Measurements from ENCODE around the gene GNG12. TPM values are rescaled to one million over a fixed set of nuclear protein-coding genes. Genes with fewer than 3 reads are reported as not detected.

The GNG12 gene
- total RNA-seq, 4 donors from 2014 or later = 89.6 to 129 (median 90.9) TPM

DNA sequence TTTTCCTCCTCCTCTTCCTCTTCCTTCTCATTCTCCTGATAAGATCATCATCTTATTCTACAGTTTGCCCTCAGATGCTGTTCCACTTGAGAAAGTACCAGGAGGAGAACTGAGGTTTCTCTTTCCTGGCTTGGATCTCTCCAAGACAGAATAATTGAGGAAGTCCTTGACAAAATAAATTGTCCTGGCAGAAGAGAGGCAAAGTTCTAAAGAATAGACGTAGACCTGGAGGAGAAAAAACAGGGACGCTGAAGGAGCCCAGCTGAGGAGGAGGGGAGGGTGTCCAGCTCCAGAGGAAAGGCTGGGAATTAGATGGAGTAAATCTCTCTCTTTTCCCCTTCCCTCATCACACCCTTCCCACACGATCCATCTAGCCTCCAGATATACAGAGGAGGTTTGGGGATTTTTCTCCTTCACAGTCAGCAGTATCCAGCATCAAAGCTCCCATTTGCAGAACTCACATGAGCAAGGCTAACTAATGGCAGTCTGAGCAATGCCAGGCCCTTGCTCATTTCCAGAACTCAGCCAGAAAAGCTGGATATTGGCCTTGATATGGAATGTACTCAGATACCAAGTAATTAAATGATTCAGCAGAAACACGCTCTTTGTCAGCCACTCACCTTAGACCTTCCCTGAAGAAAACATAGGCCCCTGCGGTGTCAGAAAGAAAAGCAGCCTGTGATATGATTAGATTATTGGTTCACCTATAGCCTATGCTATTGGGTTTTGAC is 5.1 kb upstream of the GNG12 start:
- H3K27me3 ChIP-seq = no peaks in the 10 kb centered on the region
- H3K9me3 ChIP-seq = no peaks in the 10 kb centered on the region
- H3K36me3 ChIP-seq = no peaks in the 10 kb centered on the region
- peaks cover 60% of the 10 kb centered on the region for H3K4me1 ChIP-seq
- H3K27ac ChIP-seq = peak overlapping the region; percentile 56
- TF ChIP-seq, protein P1, sequence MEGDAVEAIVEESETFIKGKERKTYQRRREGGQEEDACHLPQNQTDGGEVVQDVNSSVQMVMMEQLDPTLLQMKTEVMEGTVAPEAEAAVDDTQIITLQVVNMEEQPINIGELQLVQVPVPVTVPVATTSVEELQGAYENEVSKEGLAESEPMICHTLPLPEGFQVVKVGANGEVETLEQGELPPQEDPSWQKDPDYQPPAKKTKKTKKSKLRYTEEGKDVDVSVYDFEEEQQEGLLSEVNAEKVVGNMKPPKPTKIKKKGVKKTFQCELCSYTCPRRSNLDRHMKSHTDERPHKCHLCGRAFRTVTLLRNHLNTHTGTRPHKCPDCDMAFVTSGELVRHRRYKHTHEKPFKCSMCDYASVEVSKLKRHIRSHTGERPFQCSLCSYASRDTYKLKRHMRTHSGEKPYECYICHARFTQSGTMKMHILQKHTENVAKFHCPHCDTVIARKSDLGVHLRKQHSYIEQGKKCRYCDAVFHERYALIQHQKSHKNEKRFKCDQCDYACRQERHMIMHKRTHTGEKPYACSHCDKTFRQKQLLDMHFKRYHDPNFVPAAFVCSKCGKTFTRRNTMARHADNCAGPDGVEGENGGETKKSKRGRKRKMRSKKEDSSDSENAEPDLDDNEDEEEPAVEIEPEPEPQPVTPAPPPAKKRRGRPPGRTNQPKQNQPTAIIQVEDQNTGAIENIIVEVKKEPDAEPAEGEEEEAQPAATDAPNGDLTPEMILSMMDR (IDR thresholded peaks at IDR 0.05) = no peak
- TF ChIP-seq POLR2A (IDR thresholded peaks at IDR 0.05) (no peak), EP300 (IDR thresholded peaks at IDR 0.05) (no peak), POLR2AphosphoS5 (IDR thresholded peaks at IDR 0.05) (no peak)
- 38% methylated on average over 5 of the region's 5 CpGs for WGBS
- H3K4me3 ChIP-seq = no peak overlapping the region
- no peak for DNase-seq (ENCODE audit: low spot score in 2 of 2)

DNA sequence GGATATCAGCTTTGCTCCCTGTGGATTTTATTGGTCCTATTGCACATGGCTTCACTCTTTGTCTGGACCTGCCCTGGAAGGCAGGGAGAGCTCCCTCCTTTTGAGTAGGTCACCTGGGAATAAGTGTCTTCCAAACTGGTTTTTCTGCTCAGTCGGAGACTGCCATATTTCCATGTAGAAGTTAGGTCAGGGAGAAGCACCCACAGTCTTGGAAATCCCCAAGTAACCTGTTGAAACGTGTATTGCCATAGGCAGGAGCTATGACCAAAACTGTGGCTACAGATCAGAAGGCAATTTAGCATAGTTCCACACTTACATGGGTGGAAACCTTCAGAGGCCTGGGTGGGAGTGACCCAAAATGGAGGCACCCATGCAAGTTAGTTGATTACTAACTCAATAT is 3.5 kb upstream of the GNG12 start:
- Histone ChIP-seq H3K27ac (peak overlapping the region; percentile 76), H3K36me3 (no peaks in the 10 kb centered on the region), H3K9me3 (no peaks in the 10 kb centered on the region), H3K27me3 (no peaks in the 10 kb centered on the region), H3K4me1 (peaks cover 60% of the 10 kb centered on the region), H3K4me3 (no peak overlapping the region)
- TF ChIP-seq POLR2A (IDR thresholded peaks at IDR 0.05) (no peak), POLR2AphosphoS5 (IDR thresholded peaks at IDR 0.05) (peak in 2 of 3 donors; percentile 37 to 90), EP300 (IDR thresholded peaks at IDR 0.05) (no peak)
- TF ChIP-seq, protein P1 (IDR thresholded peaks at IDR 0.05) = no peak
- no peak for DNase-seq (ENCODE audit: low spot score in 2 of 2)
- WGBS = 53% methylated on average over 2 of the region's 2 CpGs

DNA sequence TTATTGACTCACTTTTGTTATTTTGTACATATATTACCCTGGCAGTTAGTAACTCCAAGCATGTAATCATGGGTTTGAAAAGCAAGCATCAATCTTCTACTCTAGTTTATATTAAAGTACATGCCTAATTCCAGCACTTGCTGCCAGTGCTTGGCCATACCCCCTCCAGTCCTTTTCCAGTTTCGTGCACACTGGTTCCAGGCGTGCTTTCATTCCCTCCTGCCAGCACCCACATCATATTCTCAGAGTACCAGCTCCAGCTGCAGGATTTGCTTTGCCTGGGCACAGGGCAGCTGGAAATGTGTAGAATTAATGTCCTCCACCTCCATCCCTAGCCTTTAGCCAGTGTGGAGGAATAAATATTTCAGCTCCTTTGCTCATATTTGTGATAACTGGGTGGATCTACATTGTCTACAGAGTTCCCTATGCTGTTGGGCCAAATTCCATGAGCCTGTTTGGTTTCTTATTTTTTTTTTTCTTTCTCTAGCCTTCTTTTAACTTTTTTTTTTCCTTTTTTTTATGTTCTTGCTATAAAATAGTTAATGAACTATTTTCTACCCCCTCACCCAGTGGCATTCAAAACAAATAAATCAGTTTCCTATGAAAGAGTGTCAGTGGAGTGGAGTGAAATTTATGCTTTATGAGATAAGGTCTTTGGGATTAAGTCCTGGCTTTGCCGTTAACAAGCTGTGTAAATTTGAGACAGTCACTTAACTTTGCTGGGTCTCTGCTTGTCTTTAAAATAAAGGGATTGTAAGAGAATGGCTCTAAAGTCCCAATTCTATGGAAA is 2.6 kb upstream of the GNG12 start:
- Histone ChIP-seq H3K27me3 (no peaks in the 10 kb centered on the region), H3K4me3 (no peak overlapping the region), H3K9me3 (no peaks in the 10 kb centered on the region), H3K4me1 (peaks cover 62% of the 10 kb centered on the region), H3K27ac (peak overlapping the region; percentile 76), H3K36me3 (no peaks in the 10 kb centered on the region)
- DNase-seq (ENCODE audit: low spot score in 2 of 2) = no peak
- no peak for TF ChIP-seq EP300 (IDR thresholded peaks at IDR 0.05)
- TF ChIP-seq POLR2A (IDR thresholded peaks at IDR 0.05) = no peak
- no peak for TF ChIP-seq POLR2AphosphoS5 (IDR thresholded peaks at IDR 0.05)
- TF ChIP-seq, protein P1 (IDR thresholded peaks at IDR 0.05) = no peak
- 43% methylated on average over 3 of the region's 3 CpGs for WGBS

DNA sequence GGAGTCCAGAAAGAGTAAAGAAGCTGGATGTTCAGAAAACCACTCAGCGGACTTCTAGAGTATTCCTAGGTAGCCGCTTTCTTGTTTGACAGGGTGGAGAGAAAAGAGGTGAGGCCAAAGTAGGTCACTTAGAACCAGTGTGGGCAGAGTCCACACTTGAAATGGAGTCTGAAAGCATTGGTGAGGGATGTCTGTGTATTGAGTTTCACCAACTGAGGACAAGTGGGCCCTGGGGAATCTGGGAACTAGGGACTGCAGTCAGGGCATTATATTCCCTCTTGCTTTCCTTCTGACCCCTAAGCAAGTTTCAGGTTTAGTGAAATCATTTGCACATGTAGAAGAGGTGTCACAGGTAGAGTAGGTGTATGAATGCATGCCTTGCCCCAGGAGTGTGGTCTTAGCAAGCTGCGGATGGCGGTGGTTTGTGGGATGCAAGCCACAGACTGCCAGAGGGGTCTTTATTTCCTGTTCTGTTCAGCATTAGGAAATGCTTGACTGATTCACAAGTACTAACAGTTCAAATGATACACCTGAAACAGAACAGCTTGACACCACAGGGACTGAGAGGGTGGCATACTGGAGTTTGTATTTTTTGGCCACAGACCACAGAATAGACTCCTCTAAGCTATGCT is 1.1 kb upstream of the GNG12 start:
- TF ChIP-seq, protein P1 (IDR thresholded peaks at IDR 0.05) = no peak
- TF ChIP-seq POLR2AphosphoS5 (IDR thresholded peaks at IDR 0.05) (no peak), EP300 (IDR thresholded peaks at IDR 0.05) (no peak), POLR2A (IDR thresholded peaks at IDR 0.05) (no peak)
- Histone ChIP-seq H3K36me3 (no peaks in the 10 kb centered on the region), H3K4me1 (peaks cover 63% of the 10 kb centered on the region), H3K27ac (peak overlapping the region; percentile 91), H3K4me3 (peak overlapping the region; percentile 82), H3K27me3 (no peaks in the 10 kb centered on the region), H3K9me3 (no peaks in the 10 kb centered on the region)
- DNase-seq (ENCODE audit: low spot score in 2 of 2) = no peak
- WGBS = 63% methylated on average over 4 of the region's 4 CpGs

DNA sequence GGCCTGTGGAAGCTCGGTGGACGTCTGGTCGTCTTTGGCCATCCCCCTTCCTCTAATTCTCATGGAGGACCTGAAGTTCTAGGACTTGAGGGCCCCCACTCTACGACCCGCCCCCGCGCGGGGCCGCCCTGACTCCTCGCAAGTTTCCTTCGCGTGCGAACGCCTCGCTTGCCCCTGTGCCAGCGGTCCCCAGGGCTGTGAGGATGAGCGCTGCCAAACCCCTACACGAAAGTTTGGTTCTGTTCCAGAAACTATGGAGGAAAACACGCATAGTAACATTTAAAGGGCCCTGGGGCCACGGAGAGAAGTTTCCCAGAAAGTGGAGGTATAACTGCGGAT is 304 bp upstream of the GNG12 start:
- no peaks in the 10 kb centered on the region for H3K36me3 ChIP-seq
- 6% methylated on average over 11 of the region's 21 CpGs for WGBS
- H3K27ac ChIP-seq = peak overlapping the region; percentile 91
- no peaks in the 10 kb centered on the region for H3K27me3 ChIP-seq
- peak overlapping the region; percentile 82 for H3K4me3 ChIP-seq
- H3K9me3 ChIP-seq = no peaks in the 10 kb centered on the region
- peak in 1 of 2 donors; percentile 81 for DNase-seq (ENCODE audit: low spot score in 2 of 2)
- TF ChIP-seq EP300 (IDR thresholded peaks at IDR 0.05) (no peak), POLR2AphosphoS5 (IDR thresholded peaks at IDR 0.05) (peak in 1 of 3 donors; percentile 17), POLR2A (IDR thresholded peaks at IDR 0.05) (no peak)
- H3K4me1 ChIP-seq = peaks cover 63% of the 10 kb centered on the region
